Liver (tissue), 3 donors: ENCODE results near the gene C12orf54.

Experiments
- JUND ChIP-seq, 2 donors: IDR thresholded peaks; 2 replicates each; pipeline ENCODE4 v1.6.1; 2016; ENCODE audit warnings: antibody characterized with exemption in 2 of 2
- TAF1 ChIP-seq: conservative IDR thresholded peaks from 2 replicates; pipeline ENCODE4 v1.6.1; 2016; ENCODE audit warnings: antibody characterized with exemption, mild to moderate bottlenecking
- TF ChIP-seq, protein P1 (sequence below): fragments of 150-350 bp; IDR thresholded peaks from 2 replicates; pipeline ENCODE4 v1.5.1; 2017; ENCODE audit warnings: improper control_type of control experiment, low read depth, low read length; ENCODE audit not compliant: missing input control
- TF ChIP-seq, protein P2 (sequence below): IDR thresholded peaks from 2 replicates; pipeline ENCODE4 v1.6.1; 2016; ENCODE audit warnings: antibody characterized with exemption
- TF ChIP-seq, protein P3 (sequence below): IDR thresholded peaks from 2 replicates; pipeline ENCODE4 v1.6.1; 2016; ENCODE audit warnings: antibody characterized with exemption, mild to moderate bottlenecking
- donor health status: healthy.
- donor health status: healthy.

DNA sequence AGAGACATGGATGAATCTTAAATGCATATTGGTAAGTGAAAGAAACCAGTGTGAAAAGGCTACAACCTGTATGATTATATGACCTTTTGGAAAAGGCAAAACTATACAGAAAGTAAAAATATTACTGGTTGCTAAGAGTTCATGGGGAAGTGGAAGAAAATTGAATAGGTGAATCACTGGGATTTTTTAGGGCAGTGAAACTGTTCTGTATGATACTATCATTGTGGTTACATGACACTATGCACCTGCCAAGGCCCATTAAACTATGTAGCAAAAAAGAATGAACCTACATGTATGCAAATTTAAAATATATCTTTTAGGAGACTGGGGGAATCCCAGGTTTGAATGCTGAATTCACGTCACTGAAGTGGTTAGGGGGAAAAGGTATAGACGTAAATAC, 30.6 kb downstream of the C12orf54 start:
- TF ChIP-seq, protein P1, sequence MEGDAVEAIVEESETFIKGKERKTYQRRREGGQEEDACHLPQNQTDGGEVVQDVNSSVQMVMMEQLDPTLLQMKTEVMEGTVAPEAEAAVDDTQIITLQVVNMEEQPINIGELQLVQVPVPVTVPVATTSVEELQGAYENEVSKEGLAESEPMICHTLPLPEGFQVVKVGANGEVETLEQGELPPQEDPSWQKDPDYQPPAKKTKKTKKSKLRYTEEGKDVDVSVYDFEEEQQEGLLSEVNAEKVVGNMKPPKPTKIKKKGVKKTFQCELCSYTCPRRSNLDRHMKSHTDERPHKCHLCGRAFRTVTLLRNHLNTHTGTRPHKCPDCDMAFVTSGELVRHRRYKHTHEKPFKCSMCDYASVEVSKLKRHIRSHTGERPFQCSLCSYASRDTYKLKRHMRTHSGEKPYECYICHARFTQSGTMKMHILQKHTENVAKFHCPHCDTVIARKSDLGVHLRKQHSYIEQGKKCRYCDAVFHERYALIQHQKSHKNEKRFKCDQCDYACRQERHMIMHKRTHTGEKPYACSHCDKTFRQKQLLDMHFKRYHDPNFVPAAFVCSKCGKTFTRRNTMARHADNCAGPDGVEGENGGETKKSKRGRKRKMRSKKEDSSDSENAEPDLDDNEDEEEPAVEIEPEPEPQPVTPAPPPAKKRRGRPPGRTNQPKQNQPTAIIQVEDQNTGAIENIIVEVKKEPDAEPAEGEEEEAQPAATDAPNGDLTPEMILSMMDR, result no peak
- TF ChIP-seq, protein P2, sequence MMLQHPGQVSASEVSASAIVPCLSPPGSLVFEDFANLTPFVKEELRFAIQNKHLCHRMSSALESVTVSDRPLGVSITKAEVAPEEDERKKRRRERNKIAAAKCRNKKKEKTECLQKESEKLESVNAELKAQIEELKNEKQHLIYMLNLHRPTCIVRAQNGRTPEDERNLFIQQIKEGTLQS, result no peak
- TF ChIP-seq, protein P3, sequence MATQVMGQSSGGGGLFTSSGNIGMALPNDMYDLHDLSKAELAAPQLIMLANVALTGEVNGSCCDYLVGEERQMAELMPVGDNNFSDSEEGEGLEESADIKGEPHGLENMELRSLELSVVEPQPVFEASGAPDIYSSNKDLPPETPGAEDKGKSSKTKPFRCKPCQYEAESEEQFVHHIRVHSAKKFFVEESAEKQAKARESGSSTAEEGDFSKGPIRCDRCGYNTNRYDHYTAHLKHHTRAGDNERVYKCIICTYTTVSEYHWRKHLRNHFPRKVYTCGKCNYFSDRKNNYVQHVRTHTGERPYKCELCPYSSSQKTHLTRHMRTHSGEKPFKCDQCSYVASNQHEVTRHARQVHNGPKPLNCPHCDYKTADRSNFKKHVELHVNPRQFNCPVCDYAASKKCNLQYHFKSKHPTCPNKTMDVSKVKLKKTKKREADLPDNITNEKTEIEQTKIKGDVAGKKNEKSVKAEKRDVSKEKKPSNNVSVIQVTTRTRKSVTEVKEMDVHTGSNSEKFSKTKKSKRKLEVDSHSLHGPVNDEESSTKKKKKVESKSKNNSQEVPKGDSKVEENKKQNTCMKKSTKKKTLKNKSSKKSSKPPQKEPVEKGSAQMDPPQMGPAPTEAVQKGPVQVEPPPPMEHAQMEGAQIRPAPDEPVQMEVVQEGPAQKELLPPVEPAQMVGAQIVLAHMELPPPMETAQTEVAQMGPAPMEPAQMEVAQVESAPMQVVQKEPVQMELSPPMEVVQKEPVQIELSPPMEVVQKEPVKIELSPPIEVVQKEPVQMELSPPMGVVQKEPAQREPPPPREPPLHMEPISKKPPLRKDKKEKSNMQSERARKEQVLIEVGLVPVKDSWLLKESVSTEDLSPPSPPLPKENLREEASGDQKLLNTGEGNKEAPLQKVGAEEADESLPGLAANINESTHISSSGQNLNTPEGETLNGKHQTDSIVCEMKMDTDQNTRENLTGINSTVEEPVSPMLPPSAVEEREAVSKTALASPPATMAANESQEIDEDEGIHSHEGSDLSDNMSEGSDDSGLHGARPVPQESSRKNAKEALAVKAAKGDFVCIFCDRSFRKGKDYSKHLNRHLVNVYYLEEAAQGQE, result no peak
- TF ChIP-seq TAF1, result no peak
- TF ChIP-seq JUND (IDR thresholded peaks at IDR 0.05), result no peak
